Keratinocyte (primary cell): ENCODE results near the gene LYRM2. TPM values are rescaled to one million over a fixed set of nuclear protein-coding genes. Genes with fewer than 3 reads are reported as not detected.

Experiments used
- DNase-seq: peaks from one replicate; pipeline ENCODE4 v3.0.0-alpha.2; 2011; ENCODE audit warnings: low read depth, missing footprints, low spot score
- FAIRE-seq: peaks from 2 replicates; lab custom pipeline; 2011; peaks lifted over from hg19 to GRCh38; lab: Jason Lieb, UNC
- H2AFZ ChIP-seq: 2 replicates; pipeline ENCODE4 v1.6.0; 2012; ENCODE audit warnings: low read length, control low read depth, inconsistent platforms; ENCODE audit not compliant: control insufficient read depth
- H3K27ac ChIP-seq: 2 replicates; pipeline ENCODE4 v1.5.1; 2011; ENCODE audit warnings: low read length; ENCODE audit not compliant: control insufficient read depth, insufficient read depth
- H3K27me3 ChIP-seq: 3 replicates; pipeline ENCODE4 v1.6.0; 2011; ENCODE audit warnings: low read length; ENCODE audit not compliant: control insufficient read depth, insufficient read depth; ENCODE audit errors: extremely low read depth
- H3K36me3 ChIP-seq, 2 experiments: 2 replicates in 1 of 2; 3 replicates in 1 of 2; pipeline ENCODE4 v1.5.1; 2011; ENCODE audit warnings: low read length in 2 of 2, mild to moderate bottlenecking in 1 of 2; ENCODE audit not compliant: control insufficient read depth in 2 of 2, insufficient read depth in 2 of 2; ENCODE audit errors: extremely low read depth in 1 of 2
- H3K4me1 ChIP-seq: 3 replicates; pipeline ENCODE4 v1.5.1; 2011; ENCODE audit warnings: low read length; ENCODE audit not compliant: control insufficient read depth, insufficient read depth; ENCODE audit errors: extremely low read depth
- H3K4me2 ChIP-seq: 3 replicates; pipeline ENCODE4 v1.6.0; 2011; ENCODE audit warnings: low read depth, low read length; ENCODE audit not compliant: control insufficient read depth, insufficient read depth; ENCODE audit errors: extremely low read depth
- H3K4me3 ChIP-seq, 3 experiments: fragments of 200-600 bp in 1 of 3; sonication (generic) in 1 of 3; 2 replicates in 2 of 3; 3 replicates in 1 of 3; pipeline ENCODE4 v1.5.1; 2011 to 2016; ENCODE audit warnings: low read length in 3 of 3, mild to moderate bottlenecking in 3 of 3, control low read depth in 2 of 3, inconsistent platforms in 1 of 3, low read depth in 1 of 3, mixed read lengths in 1 of 3, mixed run types in 1 of 3, moderate library complexity in 1 of 3; ENCODE audit not compliant: control insufficient read depth in 2 of 3, insufficient read depth in 2 of 3; ENCODE audit errors: extremely low read depth in 1 of 3
- H3K79me2 ChIP-seq: 2 replicates; pipeline ENCODE4 v1.6.0; 2012; ENCODE audit warnings: low read length; ENCODE audit not compliant: control insufficient read depth, insufficient read depth
- H3K9ac ChIP-seq: 3 replicates; pipeline ENCODE4 v1.6.0; 2011; ENCODE audit warnings: low read length; ENCODE audit not compliant: control insufficient read depth, insufficient read depth; ENCODE audit errors: extremely low read depth
- H3K9me1 ChIP-seq: 3 replicates; pipeline ENCODE4 v1.6.0; 2011; ENCODE audit warnings: low read length; ENCODE audit not compliant: control insufficient read depth, insufficient read depth; ENCODE audit errors: extremely low read depth
- H3K9me3 ChIP-seq: 2 replicates; pipeline ENCODE4 v1.5.1; 2012; ENCODE audit warnings: low read depth, low read length; ENCODE audit not compliant: control insufficient read depth
- H4K20me1 ChIP-seq: 3 replicates; pipeline ENCODE4 v1.6.0; 2011; ENCODE audit warnings: low read length; ENCODE audit not compliant: control insufficient read depth, insufficient read depth; ENCODE audit errors: extremely low read depth
- EZH2 ChIP-seq: IDR thresholded peaks from one replicate; pipeline ENCODE4 v1.6.1; 2012; ENCODE audit warnings: inconsistent platforms, mild to moderate bottlenecking, low read length, moderate library complexity
- dilution Hi-C: fragments of 300-500 bp; cut with MboI; formaldehyde crosslinking; loops from one replicate; pipeline ENCODE4 v1.7.0; 2020; ENCODE audit warnings: low sequenced_read_pairs; ENCODE audit not compliant: extremely low pct_ligation_motif_present
- polyA minus RNA-seq, 3 experiments: library from RNA; depleted of rRNA, polyadenylated mRNA; stranded (reverse); fragments of >200 nt; gene quantifications; 1 replicate in 1 of 3; 2 replicates in 1 of 3; 3 replicates in 1 of 3; pipeline ENCODE4 v1.2.3, GENCODE V29; 2011
- polyA plus RNA-seq, 5 experiments: library from polyadenylated mRNA; depleted of rRNA in 3 of 5; stranded (reverse) in 3 of 5; stranded (forward) in 1 of 5; unstranded in 1 of 5; fragments of >200 nt; gene quantifications; 1 replicate in 1 of 5; 2 replicates in 3 of 5; 3 replicates in 1 of 5; pipeline versions ENCODE4 v1.2.1 to v1.2.3, GENCODE V29; 2011 to 2012; ENCODE audit warnings: missing spikeins in 2 of 5, low read depth in 1 of 5, low replicate concordance in 1 of 5
- TF ChIP-seq, protein P1 (sequence below), 3 experiments: IDR thresholded peaks in 1 of 3; conservative IDR thresholded peaks in 1 of 3; optimal IDR thresholded peaks in 1 of 3; 2 replicates in 2 of 3; 3 replicates in 1 of 3; pipeline versions ENCODE3 to v1.5.1; 2011; ENCODE audit warnings: low read length in 3 of 3, mild to moderate bottlenecking in 3 of 3, moderate library complexity in 2 of 3, control low read depth in 1 of 3, inconsistent platforms in 1 of 3; ENCODE audit not compliant: insufficient read depth in 2 of 3; ENCODE audit errors: extremely low read depth in 1 of 3

Gene LYRM2, protein sequence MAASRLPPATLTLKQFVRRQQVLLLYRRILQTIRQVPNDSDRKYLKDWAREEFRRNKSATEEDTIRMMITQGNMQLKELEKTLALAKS
- 25.9 to 43.0 TPM (median 34.0 TPM) in 3 replicates for polyA plus RNA-seq
- polyA plus RNA-seq (2011; ENCODE audit: low read depth) = 13.6 TPM
- 24.0 and 48.1 TPM in 2 replicates for polyA plus RNA-seq (2011; cell fraction: cytosol; rRNA removed)
- polyA plus RNA-seq (2011; cell fraction: nucleus; rRNA removed) = 9.3 and 19.4 TPM in 2 replicates
- polyA plus RNA-seq (2012; ENCODE audit: low replicate concordance) = 17.7 and 33.6 TPM in 2 replicates
- 3.1 to 14.7 TPM (median 8.6 TPM) in 3 replicates for polyA minus RNA-seq
- 7.5 TPM for polyA minus RNA-seq (2011; cell fraction: cytosol; rRNA and poly(A)+ RNA removed)
- polyA minus RNA-seq (2011; cell fraction: nucleus; rRNA and poly(A)+ RNA removed) = 5.0 and 10.2 TPM in 2 replicates

DNA sequence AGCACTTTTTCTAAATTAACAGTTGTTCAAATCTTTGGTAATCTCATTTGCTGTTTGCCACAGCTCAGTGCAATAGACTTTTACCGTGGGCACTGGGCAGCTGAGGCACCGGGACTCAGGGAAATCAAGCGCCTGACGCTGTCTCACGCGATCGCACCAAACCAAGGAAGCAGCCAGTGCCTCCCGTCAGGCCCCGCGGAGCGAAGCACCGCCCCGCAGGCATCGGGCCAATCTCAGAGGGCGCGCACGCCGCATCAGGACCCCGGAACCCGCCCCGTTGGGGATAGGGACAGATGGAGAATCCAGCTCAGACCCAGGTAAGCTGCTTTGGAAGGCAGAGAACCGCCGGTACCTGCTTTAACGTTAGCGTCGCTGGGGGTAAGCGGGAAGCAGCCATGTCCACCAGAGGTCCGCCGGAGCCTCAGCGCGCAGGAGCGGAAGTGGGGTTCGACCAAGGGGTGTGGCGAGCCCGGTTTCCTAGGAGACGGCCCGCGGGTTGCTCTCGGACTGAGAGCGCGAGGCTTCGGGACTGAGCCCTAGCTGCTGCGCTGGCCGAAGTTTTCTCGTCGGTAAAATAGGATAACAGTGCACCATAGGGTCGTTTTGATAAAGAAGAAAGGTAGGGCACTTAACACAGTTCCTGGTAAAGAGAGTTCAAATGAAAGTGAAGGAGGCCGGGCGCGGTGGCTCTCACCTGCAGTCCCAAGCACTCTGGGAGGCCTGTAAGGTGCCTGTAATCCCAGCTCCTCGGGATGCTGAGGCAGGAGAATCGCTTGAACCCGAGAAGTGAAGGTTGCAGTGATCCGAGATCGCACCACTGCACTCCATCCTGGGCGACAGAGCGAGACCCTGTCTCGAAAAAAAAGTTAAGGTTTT is at the start of gene LYRM2:
Gene LYRM2, minus strand, starts transcription at position 428 of the 876 bp plus-strand sequence. Its CDS starts 31 bp downstream, at position 397.
- FAIRE-seq = no peak
- H4K20me1 ChIP-seq = no peaks in the 10 kb centered on the region
- H3K4me2 ChIP-seq = peak within 1 kb of the TSS; percentile 95
- dilution Hi-C loops = no loop called here
- DNase-seq = peak; percentile 21
- H3K27me3 ChIP-seq = no peaks in the 10 kb centered on the region
- H3K79me2 ChIP-seq = peaks cover 10% of the 10 kb centered on the region
- peaks cover 11% of the 10 kb centered on the region for H3K4me1 ChIP-seq
- peak within 1 kb of the TSS; percentile 97 for H2AFZ ChIP-seq
- H3K27ac ChIP-seq = peak within 1 kb of the TSS; percentile 93
- H3K9me1 ChIP-seq = no peaks in the 10 kb centered on the region
- no peak for TF ChIP-seq EZH2
- TF ChIP-seq, protein P1, sequence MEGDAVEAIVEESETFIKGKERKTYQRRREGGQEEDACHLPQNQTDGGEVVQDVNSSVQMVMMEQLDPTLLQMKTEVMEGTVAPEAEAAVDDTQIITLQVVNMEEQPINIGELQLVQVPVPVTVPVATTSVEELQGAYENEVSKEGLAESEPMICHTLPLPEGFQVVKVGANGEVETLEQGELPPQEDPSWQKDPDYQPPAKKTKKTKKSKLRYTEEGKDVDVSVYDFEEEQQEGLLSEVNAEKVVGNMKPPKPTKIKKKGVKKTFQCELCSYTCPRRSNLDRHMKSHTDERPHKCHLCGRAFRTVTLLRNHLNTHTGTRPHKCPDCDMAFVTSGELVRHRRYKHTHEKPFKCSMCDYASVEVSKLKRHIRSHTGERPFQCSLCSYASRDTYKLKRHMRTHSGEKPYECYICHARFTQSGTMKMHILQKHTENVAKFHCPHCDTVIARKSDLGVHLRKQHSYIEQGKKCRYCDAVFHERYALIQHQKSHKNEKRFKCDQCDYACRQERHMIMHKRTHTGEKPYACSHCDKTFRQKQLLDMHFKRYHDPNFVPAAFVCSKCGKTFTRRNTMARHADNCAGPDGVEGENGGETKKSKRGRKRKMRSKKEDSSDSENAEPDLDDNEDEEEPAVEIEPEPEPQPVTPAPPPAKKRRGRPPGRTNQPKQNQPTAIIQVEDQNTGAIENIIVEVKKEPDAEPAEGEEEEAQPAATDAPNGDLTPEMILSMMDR (optimal IDR thresholded peaks at IDR 0.05 in 1 of 3, IDR thresholded peaks at IDR 0.05 in 1 of 3, conservative IDR thresholded peaks at IDR 0.05 in 1 of 3; ENCODE audit: extremely low read depth in 1 of 3, insufficient read depth in 2 of 3, low read length in 3 of 3) = peak in 1 of 3 experiments; percentile 15
- peaks cover 6 to 12% of the 10 kb centered on the region in 2 experiments for H3K36me3 ChIP-seq
- H3K9ac ChIP-seq = peak within 1 kb of the TSS; percentile 88
- no peaks in the 10 kb centered on the region for H3K9me3 ChIP-seq
- peak within 1 kb of the TSS; percentile 64 to 81 (median 79) for H3K4me3 ChIP-seq

DNA sequence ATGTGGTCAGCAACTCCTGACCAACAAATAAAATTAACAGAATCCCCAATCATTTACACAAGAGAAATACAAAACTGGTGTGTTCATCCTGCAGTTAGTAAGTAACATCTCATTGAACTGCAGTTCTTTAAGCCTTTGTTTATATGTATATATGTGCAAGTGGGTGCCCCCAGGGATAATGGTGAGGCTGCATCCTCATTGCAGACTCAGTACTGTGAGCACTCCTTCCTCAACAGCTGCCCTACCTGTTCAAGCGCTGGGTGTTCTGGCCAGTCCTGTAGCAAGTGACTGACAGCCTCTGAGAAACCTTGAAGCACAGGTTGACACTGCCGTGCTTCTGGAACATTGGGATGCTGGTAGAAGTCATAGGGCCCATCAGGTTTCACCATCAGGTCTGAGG is 49.8 kb upstream of the LYRM2 start:
- H3K9me1 ChIP-seq = no peaks in the 10 kb centered on the region
- no peak overlapping the region for H3K4me2 ChIP-seq
- no peak overlapping the region for H2AFZ ChIP-seq
- H3K9me3 ChIP-seq = no peaks in the 10 kb centered on the region
- H3K4me3 ChIP-seq = no peak overlapping the region
- H3K79me2 ChIP-seq = no peaks in the 10 kb centered on the region
- H3K4me1 ChIP-seq = no peaks in the 10 kb centered on the region
- DNase-seq (no peak), FAIRE-seq (no peak)
- TF ChIP-seq, protein P1 (optimal IDR thresholded peaks at IDR 0.05 in 1 of 3, IDR thresholded peaks at IDR 0.05 in 1 of 3, conservative IDR thresholded peaks at IDR 0.05 in 1 of 3; ENCODE audit: extremely low read depth in 1 of 3, insufficient read depth in 2 of 3, low read length in 3 of 3) = no peak
- TF ChIP-seq EZH2 = no peak
- H3K27ac ChIP-seq = no peak overlapping the region
- H3K27me3 ChIP-seq = no peaks in the 10 kb centered on the region
- no peaks in the 10 kb centered on the region for H4K20me1 ChIP-seq
- dilution Hi-C loops = no loop called here
- no peak overlapping the region for H3K9ac ChIP-seq
- H3K36me3 ChIP-seq = peaks cover 28 to 38% of the 10 kb centered on the region in 2 experiments
